HG03139 (cell line): ENCODE data around the gene ATXN1.
A peak's percentile ranks its signal among the peaks of the same experiment; 100 is the strongest.

Experiments used
- ATAC-seq: cut with Tn5 transposase; IDR thresholded peaks from one replicate; pipeline ENCODE4 v1.9.1; 2021; ENCODE audit not compliant: unreplicated experiment

The ATXN1 gene

GRCh38 chr6:16355699-16356446, 405.4 kb downstream of the ATXN1 start:
- ATAC-seq, result no peak

- no peak for ATAC-seq
Measured at GRCh38 chr6:16355238-16355637, 406.0 kb downstream of the ATXN1 start.

DNA sequence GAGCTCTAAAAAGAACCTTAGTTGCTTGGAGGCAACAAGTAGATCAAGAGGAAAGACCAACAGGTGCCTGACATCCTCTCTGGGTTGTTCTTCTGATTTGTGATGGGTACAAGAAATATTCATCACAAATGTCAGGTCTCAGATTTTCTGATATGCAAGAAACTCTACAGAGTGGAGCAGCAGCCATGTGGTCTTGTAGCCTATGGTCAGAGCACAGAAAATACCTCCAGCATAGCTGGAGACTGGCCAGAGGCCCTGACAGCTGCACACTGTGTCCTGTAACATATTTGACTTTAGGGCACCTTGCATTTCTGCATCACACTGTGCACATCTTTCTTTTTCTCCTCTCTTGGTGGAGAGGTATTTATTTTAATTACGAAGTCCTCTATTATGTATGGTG, 406.6 kb downstream of the ATXN1 start:
- no peak for ATAC-seq

DNA sequence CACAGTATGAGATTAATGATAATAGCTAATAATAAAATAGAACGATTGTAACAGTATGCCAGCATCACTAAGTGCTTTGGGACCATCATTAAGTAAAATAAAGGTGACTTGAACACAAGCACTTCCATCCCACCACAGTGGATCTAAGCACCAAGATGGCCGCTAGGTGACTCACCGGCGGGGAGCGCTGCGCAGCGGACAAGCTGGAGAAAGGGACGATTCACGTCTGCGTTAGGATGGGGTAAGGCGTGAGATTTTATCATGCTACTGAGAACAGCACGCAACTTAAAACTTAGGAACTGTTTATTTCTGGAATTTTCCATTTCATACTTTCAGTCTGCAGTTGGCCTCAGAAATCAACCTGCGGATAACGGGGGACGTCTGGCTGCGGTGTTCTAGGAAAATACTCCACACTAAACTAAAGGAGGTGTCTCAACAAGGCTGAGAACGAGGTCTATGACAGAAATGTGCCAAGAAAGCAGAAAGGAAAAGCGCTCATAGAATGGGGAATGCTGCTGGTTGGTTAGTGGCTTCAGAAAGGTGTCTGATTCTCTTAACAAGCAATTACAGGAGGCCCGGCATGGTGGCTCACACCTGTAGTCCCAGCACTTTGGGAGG, 408.3 kb downstream of the ATXN1 start:
- ATAC-seq, result no peak

DNA sequence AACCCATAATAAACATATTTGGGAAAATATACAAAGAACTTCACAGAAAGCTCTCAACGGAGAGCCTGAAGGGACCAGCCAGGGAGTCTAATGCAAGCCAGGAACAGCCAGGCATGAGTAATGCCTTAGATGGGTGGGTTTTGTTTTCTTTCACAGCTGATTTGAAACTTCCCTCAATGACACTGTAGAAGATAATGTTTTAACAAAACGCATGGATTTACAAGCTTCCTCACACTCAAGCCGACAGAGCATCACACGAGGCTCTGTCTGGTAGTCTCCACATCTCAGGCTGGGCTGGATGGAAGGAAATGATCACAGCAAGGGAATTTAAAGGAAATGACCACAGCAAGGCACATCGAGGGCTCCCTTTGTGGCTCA, 409.0 kb downstream of the ATXN1 start:
- no peak for ATAC-seq

DNA sequence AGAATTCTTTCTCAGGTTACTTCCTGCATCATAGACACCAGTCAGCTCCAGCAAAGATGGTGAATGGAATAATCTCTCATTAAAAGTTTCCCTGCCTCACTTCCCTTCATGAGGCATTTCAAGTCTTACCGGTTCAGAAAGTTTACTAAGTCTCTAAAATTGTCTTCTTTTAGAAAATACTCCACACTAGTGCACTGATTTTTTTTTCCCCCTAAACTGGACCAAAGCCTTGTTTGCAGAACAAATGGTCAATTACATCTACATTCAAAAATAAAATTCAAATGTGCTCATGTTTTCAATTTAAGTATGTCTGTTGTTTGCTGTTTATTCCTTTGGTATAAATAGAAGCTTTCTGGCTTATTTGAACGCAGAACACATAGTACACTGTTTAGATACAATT, 411.7 kb downstream of the ATXN1 start:
- ATAC-seq, result no peak

- no peak for ATAC-seq
Measured at GRCh38 chr6:16346831-16347230, 414.4 kb downstream of the ATXN1 start.

GRCh38 chr6:16345449-16346330, 415.6 kb downstream of the ATXN1 start:
- no peak for ATAC-seq

DNA sequence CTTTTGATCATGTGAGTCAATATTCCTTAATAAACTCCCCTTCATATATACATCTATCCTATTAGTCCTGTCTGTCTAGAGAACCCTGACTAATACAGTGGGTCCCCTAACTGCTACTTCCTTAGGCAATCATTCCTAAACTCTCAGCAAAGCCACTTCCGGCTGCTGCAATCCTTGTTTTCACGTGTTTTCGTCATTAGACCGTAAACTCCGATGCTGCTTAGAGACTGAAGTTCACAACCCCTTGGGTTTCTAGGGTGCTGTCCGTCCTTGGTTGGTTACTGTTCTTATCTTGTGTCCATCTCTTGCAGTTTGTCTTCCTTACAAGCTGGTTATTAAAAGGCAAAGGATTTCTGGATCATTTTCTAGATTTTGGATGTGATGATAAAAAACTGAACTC, 416.5 kb downstream of the ATXN1 start:
- ATAC-seq, result no peak

GRCh38 chr6:16343593-16343992, 417.7 kb downstream of the ATXN1 start:
- no peak for ATAC-seq

GRCh38 chr6:16339265-16339587, 422.0 kb downstream of the ATXN1 start:
- ATAC-seq, result no peak

GRCh38 chr6:16338577-16339264, 422.5 kb downstream of the ATXN1 start:
- ATAC-seq, result no peak

DNA sequence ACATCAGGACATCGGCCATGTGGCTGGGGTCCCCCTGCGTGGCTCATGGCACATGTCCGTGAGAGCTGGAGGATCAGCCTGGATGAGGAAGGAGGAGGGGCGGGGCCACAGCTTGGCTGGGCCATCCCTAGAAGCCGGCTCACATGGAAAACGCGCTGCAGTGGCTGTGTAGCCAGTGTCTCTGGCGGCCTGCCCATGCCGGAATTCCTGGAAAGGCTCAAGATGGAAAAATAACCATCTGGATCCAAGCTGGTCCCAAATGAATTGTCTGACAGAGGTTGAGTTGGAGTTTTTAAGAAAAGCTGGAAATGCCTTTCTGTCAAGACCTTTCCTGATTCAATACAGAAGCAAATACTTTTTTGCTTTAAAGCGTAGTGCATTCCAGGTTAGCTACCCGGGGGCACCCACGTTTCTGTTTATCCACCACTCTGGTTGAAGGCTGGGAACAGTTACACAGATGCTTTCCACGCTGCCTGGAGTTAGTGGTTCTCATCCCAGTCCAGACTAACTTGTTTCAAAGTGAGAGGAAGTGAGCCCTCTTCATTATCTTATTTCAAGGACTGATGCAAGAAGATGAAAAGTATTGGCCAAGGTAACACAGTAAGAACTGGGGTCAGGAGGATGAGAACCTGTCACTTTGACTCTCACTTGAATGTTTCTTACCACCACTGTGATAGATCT, 423.8 kb downstream of the ATXN1 start:
- no peak for ATAC-seq

- no peak for ATAC-seq
Measured at GRCh38 chr6:16336911-16337294, 424.4 kb downstream of the ATXN1 start.

- no peak for ATAC-seq
Measured at GRCh38 chr6:16336056-16336818, 425.0 kb downstream of the ATXN1 start.

DNA sequence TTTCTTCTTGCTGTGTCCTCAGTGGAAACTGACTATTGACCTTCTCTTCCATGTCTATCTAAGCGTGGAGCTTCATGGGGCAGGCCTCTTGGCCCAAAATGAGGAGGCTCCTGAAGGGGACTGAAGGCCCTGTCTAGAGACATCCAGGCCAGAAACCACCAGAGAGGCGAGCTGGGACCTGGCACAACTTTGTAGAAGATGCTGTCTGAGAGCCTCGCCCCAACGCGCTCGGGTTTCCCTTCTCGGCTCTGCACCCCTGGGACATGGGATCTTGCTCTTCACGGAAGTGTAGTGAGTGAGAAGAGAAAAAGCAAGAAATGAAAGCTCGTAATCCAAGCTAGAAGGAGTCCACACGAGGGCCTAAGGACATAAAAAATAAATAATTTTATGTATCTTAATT, 426.1 kb downstream of the ATXN1 start:
- ATAC-seq, result no peak

DNA sequence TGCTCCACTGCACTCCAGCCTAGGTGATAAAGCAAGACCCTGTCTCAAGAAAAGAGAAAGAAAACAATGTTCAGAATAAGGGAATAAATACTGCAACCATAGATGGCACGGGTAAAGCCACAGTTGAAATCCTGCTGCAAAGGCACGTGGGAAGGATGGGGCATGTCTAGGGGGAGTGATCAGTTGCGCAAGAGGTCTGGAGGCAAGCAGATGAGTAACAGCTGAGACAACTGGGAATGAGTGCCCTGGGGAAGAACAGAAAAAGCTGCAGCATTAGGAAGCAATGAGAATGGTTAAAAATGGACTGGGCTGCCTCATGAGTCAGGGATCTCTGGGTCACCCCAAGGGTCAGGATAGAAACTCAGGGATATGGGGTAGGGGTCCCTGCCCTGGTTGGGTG, 426.6 kb downstream of the ATXN1 start:
- ATAC-seq, result no peak

DNA sequence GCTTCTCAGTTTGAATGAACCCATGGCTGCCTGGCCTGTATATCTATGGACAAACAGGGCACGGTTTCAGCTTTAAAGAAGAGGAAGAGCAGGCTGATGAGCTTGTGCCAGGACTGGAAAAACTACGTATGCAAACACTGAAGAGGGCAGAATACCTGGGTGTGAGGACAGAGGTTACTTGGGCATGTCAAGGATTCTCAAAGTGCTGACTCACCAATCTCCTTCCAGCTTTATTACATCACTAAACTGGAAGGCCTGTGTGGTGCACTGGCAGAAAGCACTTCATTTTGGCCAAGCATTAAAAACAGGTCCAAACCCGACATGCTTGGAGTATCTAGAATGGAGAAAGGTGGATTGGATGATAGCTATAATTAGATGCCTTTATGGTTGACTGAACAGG, 427.7 kb downstream of the ATXN1 start:
- no peak for ATAC-seq

GRCh38 chr6:16332175-16332542, 429.1 kb downstream of the ATXN1 start:
- peak; percentile 64 for ATAC-seq
